HG03469 (cell line): ENCODE data around the gene MTAP.

ENCODE experiments used
- ATAC-seq: cut with Tn5 transposase; IDR thresholded peaks from one replicate; pipeline ENCODE4 v1.9.1; 2021; ENCODE audit warnings: mild to moderate bottlenecking, moderate library complexity, moderate number of reproducible peaks; ENCODE audit not compliant: unreplicated experiment

Gene MTAP

GRCh38 chr9:21802418-21803000, at the start of gene MTAP:
Gene MTAP (plus strand): TSS chr9:21802636. CDS start chr9:21802749, 113 bp downstream.
- peak; percentile 83 for ATAC-seq

GRCh38 chr9:21753523-21753922, 48.9 kb upstream of the MTAP start:
- no peak for ATAC-seq

DNA sequence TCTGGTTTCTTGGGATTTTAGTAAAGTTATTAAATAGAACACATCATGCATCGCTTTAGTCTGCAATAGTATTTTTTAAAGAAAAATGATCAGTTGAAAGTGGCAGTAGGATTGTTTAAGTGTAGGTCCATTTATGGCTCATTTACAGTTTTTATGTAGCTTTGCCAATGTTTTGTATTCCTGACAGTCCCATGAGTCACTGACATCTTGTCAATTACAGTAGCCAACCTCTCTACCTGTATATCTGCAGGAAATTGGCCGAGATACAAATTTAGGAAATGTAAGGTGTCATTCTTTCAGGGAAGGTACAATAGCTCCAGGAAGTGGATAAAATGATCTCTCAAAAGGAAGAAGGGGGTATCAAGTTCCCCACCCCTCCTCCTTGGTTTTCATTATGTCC, 47.7 kb upstream of the MTAP start:
- no peak for ATAC-seq

GRCh38 chr9:21758540-21758939, 43.9 kb upstream of the MTAP start:
- ATAC-seq, result no peak

DNA sequence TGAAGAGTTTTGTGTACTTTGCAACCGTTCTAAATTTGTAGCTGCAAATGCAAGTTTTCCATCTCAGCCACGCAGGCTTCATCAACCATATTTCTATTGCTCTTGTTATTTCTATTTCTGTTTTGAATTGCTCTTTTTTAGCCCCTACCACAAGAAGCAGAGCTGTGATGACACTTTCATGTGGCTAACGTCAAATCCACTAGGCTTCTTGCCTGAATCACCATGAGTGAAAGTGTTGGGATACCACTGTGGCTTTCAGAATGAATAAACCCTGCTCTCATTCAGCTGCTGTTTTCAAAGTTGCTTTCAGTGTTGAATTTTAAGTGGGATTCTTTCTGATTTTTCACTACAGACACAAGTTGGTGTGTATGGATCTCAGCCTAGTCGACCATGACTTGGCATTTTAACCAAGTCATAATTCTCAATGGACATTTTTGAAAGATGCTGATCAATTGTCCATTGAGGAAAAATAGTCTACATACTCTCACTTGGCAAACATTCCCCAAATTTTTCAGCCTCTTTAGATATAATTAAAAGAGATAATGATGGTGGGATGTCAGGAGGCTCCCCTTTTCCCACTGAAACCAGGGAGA, 41.0 kb upstream of the MTAP start:
- peak; percentile 100 for ATAC-seq

DNA sequence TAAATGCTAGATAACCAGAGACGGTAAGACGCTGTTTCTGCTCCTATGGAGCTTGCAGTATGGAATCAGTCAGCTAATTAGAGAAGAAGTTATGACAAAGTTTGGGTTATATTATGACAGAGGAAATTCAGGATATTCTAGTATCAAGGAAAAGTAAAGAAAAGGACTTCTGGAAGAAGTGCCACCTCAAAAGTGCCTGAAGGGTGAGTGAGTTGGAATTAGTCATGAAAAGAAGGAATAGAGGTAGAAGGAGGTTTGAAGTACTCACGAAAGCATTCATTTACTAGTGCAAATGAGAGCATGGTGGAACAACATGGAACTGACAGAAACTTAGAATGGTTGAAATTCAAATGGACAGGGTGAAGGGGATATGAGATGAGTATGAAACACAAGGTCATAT, 40.4 kb upstream of the MTAP start:
- ATAC-seq, result no peak

DNA sequence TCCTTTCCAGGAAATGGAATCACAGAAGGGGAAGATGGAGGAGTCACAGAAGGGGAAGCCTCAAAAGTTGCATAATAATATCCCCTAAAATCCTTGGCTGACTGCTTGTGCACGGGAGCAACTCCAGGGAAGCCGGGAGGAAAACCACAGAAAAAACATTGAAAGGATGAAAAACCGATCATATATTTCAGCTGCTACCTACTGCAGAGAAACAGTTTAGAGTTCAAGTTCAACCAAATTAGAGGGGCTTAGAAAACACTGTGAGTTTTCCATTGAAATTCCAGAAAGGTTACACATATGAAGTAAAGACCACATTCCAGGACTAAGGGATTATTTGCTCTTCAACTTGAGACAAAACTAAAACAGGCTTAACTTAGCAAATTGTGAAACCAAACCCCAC, 37.6 kb upstream of the MTAP start:
- ATAC-seq, result no peak

DNA sequence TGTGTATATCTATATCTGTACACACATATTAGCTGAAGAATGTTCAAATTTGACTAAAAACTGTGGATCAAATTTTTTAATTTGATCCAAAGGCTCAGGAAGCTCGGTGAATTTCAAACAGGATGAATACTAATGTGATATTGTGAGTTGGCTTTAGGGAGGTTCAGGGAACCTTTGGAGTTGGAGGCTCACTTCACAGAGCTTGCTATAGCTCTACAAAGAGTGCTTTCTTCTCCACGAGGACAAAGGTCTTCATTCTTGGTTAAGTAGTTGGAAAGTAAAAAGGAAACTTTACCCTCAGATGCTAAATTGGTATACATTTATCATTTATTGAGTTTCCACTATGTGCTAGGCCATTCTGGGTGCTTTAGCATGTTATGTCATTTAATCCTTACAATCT, 36.3 kb upstream of the MTAP start:
- no peak for ATAC-seq

- no peak for ATAC-seq
These were observed 31.4 kb upstream of the MTAP start for GRCh38 chr9:21770871-21771560.

DNA sequence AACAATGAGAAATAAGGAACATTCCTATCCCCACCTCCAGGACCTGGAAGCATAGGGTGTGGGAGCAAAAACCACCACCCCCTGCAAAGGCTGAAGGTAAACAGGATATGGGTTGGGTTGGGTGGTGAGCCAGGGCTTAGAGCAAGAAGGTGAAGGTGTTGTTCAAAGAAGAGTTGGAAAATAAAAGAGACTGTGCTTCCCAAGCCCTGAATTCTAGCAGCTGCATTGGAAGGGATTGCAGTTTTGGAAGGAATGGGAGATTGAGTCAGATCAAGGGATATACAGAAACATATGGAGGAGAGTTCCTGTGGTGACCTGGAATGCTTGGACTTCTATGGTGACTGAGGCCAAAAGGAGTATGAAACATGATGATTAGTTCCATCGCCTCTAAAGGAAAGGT, 24.7 kb upstream of the MTAP start:
- ATAC-seq, result no peak

- no peak for ATAC-seq
These were observed 24.1 kb upstream of the MTAP start for GRCh38 chr9:21778304-21778703.

GRCh38 chr9:21779397-21779796, 23.0 kb upstream of the MTAP start:
- no peak for ATAC-seq

DNA sequence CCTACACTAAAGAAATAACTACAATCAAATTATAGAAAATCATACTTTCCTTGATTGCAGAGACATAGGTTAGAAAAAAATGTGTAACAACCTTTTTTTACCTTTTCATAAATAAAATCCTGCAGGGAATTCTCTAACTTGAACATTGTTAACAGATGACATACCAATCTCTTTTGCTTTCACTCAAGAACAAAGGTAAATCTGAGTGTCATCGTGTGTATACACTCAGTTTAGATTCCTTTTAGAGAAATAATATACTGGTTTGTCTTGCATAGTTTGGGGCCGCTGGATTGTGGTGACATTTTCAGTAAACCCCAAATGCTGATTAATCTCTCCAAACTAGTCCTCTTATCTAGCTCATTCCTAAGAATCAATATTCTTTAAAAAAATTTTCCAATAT, 20.8 kb upstream of the MTAP start:
- ATAC-seq, result no peak

DNA sequence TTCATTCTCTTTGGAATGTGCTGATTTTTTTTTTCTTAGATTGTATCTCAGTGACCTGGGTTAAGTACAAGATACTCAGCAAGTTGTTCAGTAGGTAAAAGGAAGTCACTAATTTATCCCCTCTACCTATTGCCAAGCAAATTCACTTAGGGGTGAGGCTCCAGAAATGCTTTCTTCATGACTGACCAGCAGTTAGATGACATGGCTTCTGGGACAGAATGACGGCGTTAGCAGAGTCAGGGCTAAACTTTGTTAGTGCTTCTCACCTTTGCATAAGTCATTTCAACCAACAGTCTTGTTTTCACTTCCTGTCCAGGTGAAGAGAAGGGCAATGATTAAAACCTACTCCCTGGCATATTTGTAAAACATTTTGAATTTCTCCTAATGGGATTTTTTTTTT, 20.2 kb upstream of the MTAP start:
- peak; percentile 50 for ATAC-seq

- no peak for ATAC-seq
These were observed 13.7 kb upstream of the MTAP start for GRCh38 chr9:21788752-21789151.

DNA sequence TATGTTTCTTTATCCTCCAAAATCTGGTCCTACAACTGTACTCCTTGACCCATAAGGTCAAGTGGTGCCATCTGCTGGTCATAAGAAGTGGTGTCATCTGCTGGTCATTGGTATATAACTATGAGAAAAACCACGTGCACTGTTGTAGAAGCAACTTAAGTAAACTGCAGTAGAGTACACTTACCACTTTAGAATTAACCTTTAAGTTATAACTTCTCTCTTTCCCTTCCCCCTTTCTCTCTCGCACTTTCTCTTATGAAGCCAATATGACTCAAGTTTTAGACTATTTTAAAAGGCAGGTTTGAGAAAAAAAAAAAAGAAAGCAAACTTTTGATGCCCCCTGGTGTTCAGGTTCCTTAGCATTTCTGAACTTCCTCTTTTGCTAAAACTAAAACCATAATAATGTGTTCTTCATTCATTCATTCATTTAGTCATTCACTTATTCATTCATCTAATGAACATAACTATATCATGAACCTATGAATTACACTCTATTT, 12.8 kb upstream of the MTAP start:
- peak; percentile 98 for ATAC-seq

DNA sequence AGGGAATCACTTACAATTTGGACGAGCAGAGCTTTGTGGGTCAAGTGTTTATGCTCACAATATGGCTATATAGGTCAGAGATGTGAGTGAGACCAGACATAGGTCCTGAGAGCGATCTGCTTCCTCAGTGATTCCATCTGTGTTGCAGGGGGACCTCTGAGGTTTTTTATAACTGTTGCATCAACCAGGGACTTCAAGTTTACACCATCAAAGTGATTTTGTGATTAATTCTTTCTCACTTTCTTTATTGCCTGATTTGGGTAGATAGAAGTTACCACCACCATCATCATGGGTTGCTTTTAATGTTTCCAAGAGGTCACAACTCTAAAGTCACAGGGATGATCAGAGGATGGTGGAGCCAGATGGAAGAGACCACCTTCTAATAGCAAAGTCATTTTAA, 7.0 kb upstream of the MTAP start:
- no peak for ATAC-seq

DNA sequence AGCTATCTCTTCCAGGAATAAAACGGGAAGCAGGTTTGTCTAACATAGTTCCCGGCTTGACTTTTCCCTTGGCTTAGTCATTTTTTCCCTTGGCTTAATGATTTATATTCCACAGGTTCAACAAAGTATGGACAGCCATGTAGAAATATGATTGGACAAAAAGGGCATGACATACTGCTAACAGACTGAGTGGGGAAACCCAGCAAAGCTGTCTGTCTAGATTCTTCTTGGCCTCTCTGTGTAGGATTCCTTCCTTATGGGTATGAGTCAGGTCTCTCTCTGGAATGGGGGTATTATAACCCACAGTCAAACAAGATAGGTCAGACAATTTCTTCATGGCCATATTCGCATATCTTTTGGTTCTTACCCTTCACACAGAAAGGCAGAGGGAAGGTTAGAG, 5.7 kb upstream of the MTAP start:
- no peak for ATAC-seq

DNA sequence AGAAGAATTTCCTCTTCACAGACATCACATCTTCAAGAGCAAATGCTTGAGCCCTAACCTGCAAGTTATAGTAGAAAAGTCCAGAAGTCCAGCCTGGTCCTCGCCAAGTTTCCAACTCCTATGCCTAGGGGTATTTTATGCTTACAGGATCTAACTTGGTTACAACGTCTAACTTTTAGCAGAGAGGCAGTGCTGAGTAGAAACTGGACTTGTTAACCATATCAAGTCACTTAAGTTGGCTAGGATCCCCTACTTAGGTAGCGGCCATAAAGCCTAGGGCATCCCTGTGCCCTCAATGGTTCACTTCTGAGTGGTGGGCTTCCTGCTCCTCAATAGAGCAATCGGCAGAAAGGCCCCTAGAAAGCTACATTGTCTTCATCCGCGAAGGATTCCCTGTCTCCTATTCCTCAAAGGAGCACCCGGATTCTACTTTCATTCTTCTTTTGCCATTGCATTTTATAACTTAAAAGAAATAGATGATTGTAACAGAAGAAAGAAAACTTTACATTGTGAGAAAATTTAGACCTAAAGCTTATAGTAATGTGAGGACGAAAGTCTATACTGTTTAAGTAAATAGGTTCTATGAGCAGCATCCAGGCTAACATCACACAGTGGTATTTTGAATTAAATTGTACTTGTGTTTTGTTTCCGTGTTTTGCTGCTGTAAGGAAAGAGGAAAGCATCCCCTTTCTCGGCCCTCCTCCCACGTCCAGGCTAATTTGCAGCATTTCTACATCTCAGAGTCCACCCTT, 1.3 kb upstream of the MTAP start:
- ATAC-seq, result no peak

GRCh38 chr9:21801683-21802417, 586 bp upstream of the MTAP start:
- ATAC-seq, result no peak

GRCh38 chr9:21803649-21804048, 1.2 kb downstream of the MTAP start:
- ATAC-seq, result no peak
